ENCODE data around the gene POU2AF1. TPM values are rescaled to one million over a fixed set of nuclear protein-coding genes. Genes with fewer than 3 reads are reported as not detected.

Gene POU2AF1
- polyA plus RNA-seq, 2 of the 4 experiments (the other 2 are of a cell fraction) = not detected

DNA sequence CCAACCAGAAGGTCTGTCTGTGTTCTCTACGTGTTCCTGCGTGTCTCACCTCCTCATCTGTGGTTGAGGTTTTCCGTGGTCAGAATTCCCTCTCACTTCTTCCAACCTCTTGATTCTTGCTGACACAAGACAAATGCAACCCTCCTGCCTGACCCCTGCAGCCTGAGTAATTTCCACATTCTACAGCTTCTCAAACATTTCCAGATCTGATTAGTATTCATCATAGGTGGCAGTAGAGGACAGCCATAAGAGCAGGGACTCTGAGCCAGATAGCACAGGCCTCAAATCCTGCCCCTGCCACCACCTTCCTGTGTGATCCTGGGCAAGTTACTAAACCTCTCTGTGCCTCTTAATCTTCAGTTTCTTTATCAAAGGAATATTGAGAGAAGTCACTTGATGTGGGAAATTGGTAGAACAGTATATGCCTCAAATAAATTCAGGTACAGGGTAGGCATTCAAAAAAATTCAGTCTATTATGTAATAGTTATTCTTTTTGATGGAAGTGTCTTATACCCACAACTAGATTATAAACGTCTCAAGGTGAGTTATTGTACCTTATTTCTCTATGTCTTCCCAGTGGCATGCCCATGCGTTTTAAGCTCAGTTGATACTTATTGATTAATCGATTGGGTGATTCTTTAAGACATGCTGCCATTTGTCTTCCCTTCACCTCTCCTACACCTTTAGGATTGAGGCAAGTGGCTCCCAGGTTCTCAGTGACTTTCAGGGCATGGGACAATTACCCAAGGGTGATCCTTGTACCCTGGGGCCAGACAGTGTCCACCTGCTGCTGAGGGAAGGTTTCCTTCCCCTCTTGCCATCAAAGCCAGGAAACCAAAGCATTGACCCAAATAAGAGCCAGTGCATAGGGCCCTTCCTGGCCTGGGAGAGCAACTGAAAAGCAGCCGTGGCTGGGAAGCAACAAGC lies 19.6 kb downstream of the POU2AF1 start:
- ChIA-PET CTCF (interaction anchor here (0.9 to 1.2 kb wide), 2 partner anchors 36 to 62 kb away, joined by 3 read pairs; no protein-coding TSS in a partner anchor), POLR2A (no interaction called here)
- FAIRE-seq = no peak
- no peak for TF ChIP-seq CHD4 (IDR thresholded peaks at IDR 0.05; ENCODE audit: borderline replicate concordance)
- TF ChIP-seq ESRRA (IDR thresholded peaks at IDR 0.05; ENCODE audit: borderline replicate concordance, low read length) = no peak
- peak; percentile 4 for TF ChIP-seq ZFP36 (IDR thresholded peaks at IDR 0.05; ENCODE audit: borderline replicate concordance, partially characterized antibody)
- TF ChIP-seq SMC3 (IDR thresholded peaks at IDR 0.05) = no peak
- TF ChIP-seq HEYL (CRISPR knock-in tag; IDR thresholded peaks at IDR 0.05) = no peak
- no peak for TF ChIP-seq ZC3H11A (IDR thresholded peaks at IDR 0.05)
- peak; percentile 2 for TF ChIP-seq MAFK (IDR thresholded peaks at IDR 0.05; ENCODE audit: partially characterized antibody)
- no peak for DNase-seq (ENCODE audit: low read depth in 1 of 2, low spot score in 1 of 2)
- no peak overlapping the region for H3K4me2 ChIP-seq
- no peaks in the 10 kb centered on the region for H3K4me1 ChIP-seq
- WGBS (ENCODE audit: missing lambda C conversion rate) = 68% methylated on average over 6 of the region's 7 CpGs
- H3K4me3 ChIP-seq = no peak overlapping the region
- peak in 1 of 2 experiments; percentile 42; a peak in 2 of 6 replicates for ATAC-seq
- no peaks in the 10 kb centered on the region for H3K9me3 ChIP-seq
- no peak overlapping the region for H3K27ac ChIP-seq

DNA sequence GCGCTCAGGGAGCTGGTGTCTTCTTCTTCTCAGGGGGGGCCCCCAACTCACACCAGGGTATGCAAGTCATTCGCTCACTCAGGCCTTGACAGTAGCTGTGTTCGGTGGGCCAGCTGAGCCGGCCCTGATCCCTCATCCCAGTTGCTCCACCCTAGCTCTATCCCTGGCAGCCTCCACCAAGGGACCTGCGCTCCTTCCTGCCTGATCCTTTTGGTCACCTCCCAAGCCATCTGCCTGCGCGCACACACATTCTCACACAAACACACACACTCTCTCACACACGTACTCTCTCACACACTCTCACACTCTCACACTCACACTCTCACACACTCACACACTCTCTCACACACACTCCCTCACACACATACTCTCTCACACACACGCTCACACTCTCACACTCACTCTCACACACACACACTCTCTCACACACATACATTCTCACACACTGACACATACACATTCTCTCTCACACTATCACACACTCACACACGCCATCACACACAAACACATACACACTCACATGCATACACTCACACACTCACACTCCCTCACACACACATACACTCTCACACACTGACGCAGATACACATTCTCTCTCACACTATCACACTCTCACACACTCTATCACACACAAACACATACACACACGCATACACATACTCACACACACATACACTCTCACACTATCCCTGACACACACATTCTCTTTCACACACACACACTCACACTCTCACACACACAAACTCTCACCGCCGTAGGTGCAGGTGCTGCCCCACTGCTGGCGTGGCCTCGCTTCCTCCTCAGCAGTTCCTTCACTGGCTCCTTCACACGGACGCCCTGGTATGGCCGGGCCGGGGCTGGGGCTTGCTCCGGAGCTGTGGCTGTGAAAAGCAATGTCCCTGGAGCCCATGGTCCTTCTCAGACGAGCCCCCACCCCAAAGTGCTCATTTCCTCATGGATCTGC lies 20.8 kb downstream of the POU2AF1 start:
- Histone ChIP-seq H3K4me2 (no peak overlapping the region), H3K9me3 (no peaks in the 10 kb centered on the region), H3K4me1 (no peaks in the 10 kb centered on the region), H3K27ac (no peak overlapping the region), H3K4me3 (no peak overlapping the region)
- TF ChIP-seq EP300 (IDR thresholded peaks at IDR 0.05) (no peak), MAFK (IDR thresholded peaks at IDR 0.05; ENCODE audit: partially characterized antibody) (no peak), TFCP2L1 (CRISPR knock-in tag; IDR thresholded peaks at IDR 0.05) (no peak), HOXB13 (CRISPR knock-in tag; IDR thresholded peaks at IDR 0.05; ENCODE audit: low read depth) (no peak), NR3C1 (IDR thresholded peaks at IDR 0.05) (no peak), EHF (CRISPR knock-in tag; IDR thresholded peaks at IDR 0.05) (no peak), POLR2A (IDR thresholded peaks at IDR 0.05; ENCODE audit: low read length) (no peak), MYC (IDR thresholded peaks at IDR 0.05; ENCODE audit: borderline replicate concordance, low read length) (no peak), PHF8 (IDR thresholded peaks at IDR 0.05; ENCODE audit: borderline replicate concordance, low read depth) (no peak), RNF2 (IDR thresholded peaks at IDR 0.05; ENCODE audit: borderline replicate concordance, low read depth) (no peak), POLR2AphosphoS2 (conservative IDR thresholded peaks at IDR 0.05; ENCODE audit: low read length) (no peak), FOSL2 (IDR thresholded peaks at IDR 0.05) (no peak), FOSL2 (CRISPR knock-in tag; IDR thresholded peaks at IDR 0.05) (no peak), JUNB (IDR thresholded peaks at IDR 0.05) (no peak)
- TF ChIP-seq, protein P1, sequence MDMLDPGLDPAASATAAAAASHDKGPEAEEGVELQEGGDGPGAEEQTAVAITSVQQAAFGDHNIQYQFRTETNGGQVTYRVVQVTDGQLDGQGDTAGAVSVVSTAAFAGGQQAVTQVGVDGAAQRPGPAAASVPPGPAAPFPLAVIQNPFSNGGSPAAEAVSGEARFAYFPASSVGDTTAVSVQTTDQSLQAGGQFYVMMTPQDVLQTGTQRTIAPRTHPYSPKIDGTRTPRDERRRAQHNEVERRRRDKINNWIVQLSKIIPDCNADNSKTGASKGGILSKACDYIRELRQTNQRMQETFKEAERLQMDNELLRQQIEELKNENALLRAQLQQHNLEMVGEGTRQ (IDR thresholded peaks at IDR 0.05) = no peak
- TF ChIP-seq, protein P2, sequence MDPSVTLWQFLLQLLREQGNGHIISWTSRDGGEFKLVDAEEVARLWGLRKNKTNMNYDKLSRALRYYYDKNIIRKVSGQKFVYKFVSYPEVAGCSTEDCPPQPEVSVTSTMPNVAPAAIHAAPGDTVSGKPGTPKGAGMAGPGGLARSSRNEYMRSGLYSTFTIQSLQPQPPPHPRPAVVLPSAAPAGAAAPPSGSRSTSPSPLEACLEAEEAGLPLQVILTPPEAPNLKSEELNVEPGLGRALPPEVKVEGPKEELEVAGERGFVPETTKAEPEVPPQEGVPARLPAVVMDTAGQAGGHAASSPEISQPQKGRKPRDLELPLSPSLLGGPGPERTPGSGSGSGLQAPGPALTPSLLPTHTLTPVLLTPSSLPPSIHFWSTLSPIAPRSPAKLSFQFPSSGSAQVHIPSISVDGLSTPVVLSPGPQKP (IDR thresholded peaks at IDR 0.05; ENCODE audit: low read depth, low read length) = no peak
- DNase-seq (ENCODE audit: low read depth in 1 of 2, low spot score in 1 of 2) = no peak
- ChIA-PET POLR2A (no interaction called here), CTCF (interaction anchor here (0.6 to 1.2 kb wide), 3 partner anchors 26 to 63 kb away, joined by 3 read pairs; no protein-coding TSS in a partner anchor)
- FAIRE-seq = no peak
- WGBS (ENCODE audit: missing lambda C conversion rate) = 78% methylated on average over 19 of the region's 22 CpGs
- ATAC-seq = no peak; a peak in 1 of 6 replicates
